Measurements from ENCODE around the gene ZNF185. TPM values are rescaled to one million over a fixed set of nuclear protein-coding genes. Genes with fewer than 3 reads are reported as not detected.
A peak's percentile ranks its signal among the peaks of the same experiment; 100 is the strongest.

The ZNF185 gene
- polyA plus RNA-seq, 1 donor from 2014 or later, result 2.8 TPM

GRCh38 chrX:152937236-152937635 is 39.4 kb downstream of the ZNF185 start:
- Histone ChIP-seq H3F3A (ENCODE audit: insufficient read depth, low read length, poor library complexity, severe bottlenecking) (no peaks in the 10 kb centered on the region), H3K9ac (ENCODE audit: low read length) (no peak overlapping the region), H3K9me3 (ENCODE audit: low read length) (no peaks in the 10 kb centered on the region), H3K27ac (ENCODE audit: low read length) (no peak overlapping the region), H2AFZ (ENCODE audit: low read depth, low read length) (no peak overlapping the region), H4K20me1 (ENCODE audit: insufficient read depth) (no peaks in the 10 kb centered on the region), H3K4me2 (ENCODE audit: low read length) (no peak overlapping the region), H3K27me3 (ENCODE audit: insufficient read depth, low read depth, low read length) (no peaks in the 10 kb centered on the region), H3K4me3 (ENCODE audit: low read length) (no peak overlapping the region), H3K79me2 (replicated peaks; ENCODE audit: insufficient read depth, low read length) (no peaks in the 10 kb centered on the region), H3K9me2 (ENCODE audit: insufficient read depth, low read length) (no peaks in the 10 kb centered on the region), H3K36me3 (ENCODE audit: insufficient read depth, low read length) (no peaks in the 10 kb centered on the region)
- TF ChIP-seq RAD21 (conservative IDR thresholded peaks at IDR 0.05) (no peak), MXI1 (conservative IDR thresholded peaks at IDR 0.05; ENCODE audit: poor library complexity, severe bottlenecking) (no peak), SMC3 (conservative IDR thresholded peaks at IDR 0.05; ENCODE audit: poor library complexity) (no peak), EP300 (conservative IDR thresholded peaks at IDR 0.05; ENCODE audit: poor library complexity, severe bottlenecking) (no peak), TAF1 (IDR thresholded peaks at IDR 0.05; ENCODE audit: low read depth) (no peak)

GRCh38 chrX:152941328-152942076 is 43.6 kb downstream of the ZNF185 start:
- Histone ChIP-seq H3K9me3 (ENCODE audit: low read length) (no peaks in the 10 kb centered on the region), H4K20me1 (ENCODE audit: insufficient read depth) (no peaks in the 10 kb centered on the region), H2AFZ (ENCODE audit: low read depth, low read length) (peak overlapping the region; percentile 73), H3K27ac (ENCODE audit: low read length) (peak overlapping the region; percentile 71), H3K9ac (ENCODE audit: low read length) (peak overlapping the region; percentile 72), H3K27me3 (ENCODE audit: insufficient read depth, low read depth, low read length) (no peaks in the 10 kb centered on the region), H3K9me2 (ENCODE audit: insufficient read depth, low read length) (no peaks in the 10 kb centered on the region), H3K4me2 (ENCODE audit: low read length) (peak overlapping the region; percentile 59), H3F3A (ENCODE audit: insufficient read depth, low read length, poor library complexity, severe bottlenecking) (no peaks in the 10 kb centered on the region), H3K79me2 (replicated peaks; ENCODE audit: insufficient read depth, low read length) (no peaks in the 10 kb centered on the region), H3K4me3 (ENCODE audit: low read length) (peak overlapping the region; percentile 70), H3K36me3 (ENCODE audit: insufficient read depth, low read length) (no peaks in the 10 kb centered on the region)
- peak; percentile 82 for TF ChIP-seq POLR2AphosphoS5 (IDR thresholded peaks at IDR 0.05)
- TF ChIP-seq EP300 (conservative IDR thresholded peaks at IDR 0.05; ENCODE audit: poor library complexity, severe bottlenecking), result peak; percentile 54
- peak; percentile 83 for TF ChIP-seq SMC3 (conservative IDR thresholded peaks at IDR 0.05; ENCODE audit: poor library complexity)
- no peak for TF ChIP-seq EZH2 (IDR thresholded peaks at IDR 0.05; ENCODE audit: borderline replicate concordance, insufficient read depth, low read length, poor library complexity, severe bottlenecking)
- TF ChIP-seq REST (IDR thresholded peaks at IDR 0.05; ENCODE audit: borderline replicate concordance), result no peak
- TF ChIP-seq CTCF (IDR thresholded peaks at IDR 0.05; ENCODE audit: poor library complexity, severe bottlenecking), result peak; percentile 93
- peak; percentile 19 for TF ChIP-seq MXI1 (conservative IDR thresholded peaks at IDR 0.05; ENCODE audit: poor library complexity, severe bottlenecking)
- TF ChIP-seq RAD21 (conservative IDR thresholded peaks at IDR 0.05), result peak; percentile 92
- TF ChIP-seq TAF1 (IDR thresholded peaks at IDR 0.05; ENCODE audit: low read depth), result no peak
